IPS DF 6.9 (cell line): ENCODE results near the gene TNRC18.

Source experiments
- DNase-seq: peaks from one replicate; pipeline ENCODE4 v3.0.0-alpha.2; 2013; ENCODE audit warnings: low read depth, low spot score
- H3K27ac ChIP-seq: one replicate; pipeline ENCODE4 v1.5.1; 2013; ENCODE audit warnings: low read length, control low read depth
- H3K27me3 ChIP-seq: 2 replicates; pipeline ENCODE4 v1.6.1; 2013; ENCODE audit warnings: mild to moderate bottlenecking, low read length; ENCODE audit not compliant: control insufficient read depth, insufficient read depth
- H3K36me3 ChIP-seq: 2 replicates; pipeline ENCODE4 v1.6.1; 2013; ENCODE audit warnings: low read length; ENCODE audit not compliant: control insufficient read depth, insufficient read depth
- H3K4me1 ChIP-seq: 2 replicates; pipeline ENCODE4 v1.6.1; 2013; ENCODE audit warnings: low read length; ENCODE audit not compliant: control insufficient read depth, insufficient read depth
- H3K4me3 ChIP-seq: 2 replicates; pipeline ENCODE4 v1.5.1; 2013; ENCODE audit warnings: mild to moderate bottlenecking, low read length
- H3K9me3 ChIP-seq: 2 replicates; pipeline ENCODE4 v1.6.1; 2013; ENCODE audit warnings: low read length, inconsistent platforms; ENCODE audit not compliant: control insufficient read depth, insufficient read depth
- WGBS: extraction: QIAGEN DNeasy Blood & Tissue Kit; methylation state at CpG from one replicate; pipeline ENCODE4 v1.1.7; 2013; ENCODE audit warnings: mixed read lengths, missing lambda C conversion rate; ENCODE audit not compliant: insufficient read length, insufficient coverage; 5-methylcytosine and 5-hydroxymethylcytosine counted together

Gene TNRC18

DNA sequence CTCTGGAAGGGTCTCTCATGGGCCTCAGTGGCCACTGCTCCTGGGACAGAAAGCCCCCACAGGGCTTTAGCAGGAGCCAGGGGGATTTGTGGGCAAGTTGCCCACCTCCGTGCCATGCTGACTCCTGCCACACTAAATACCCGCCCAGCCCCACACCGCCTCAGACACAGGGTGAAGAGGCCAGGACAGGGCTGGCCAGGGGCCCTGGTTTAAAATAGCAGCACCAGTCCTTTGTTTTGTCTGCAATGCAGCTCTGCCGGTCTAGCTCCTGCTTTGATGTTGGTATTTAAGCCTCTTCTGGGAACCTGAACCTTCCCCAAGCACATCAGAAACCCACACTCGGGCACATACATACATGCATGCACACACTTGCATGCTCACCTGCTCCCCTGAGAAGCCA is 14.4 kb upstream of the TNRC18 start:
- WGBS: no CpG with 5 or more reads among the region's 5 CpGs
- H3K27me3 ChIP-seq: no peaks in the 10 kb centered on the region
- no peaks in the 10 kb centered on the region for H3K36me3 ChIP-seq
- DNase-seq: no peak
- H3K4me1 ChIP-seq: no peaks in the 10 kb centered on the region; the same call in 1 of the 2 replicates
- H3K27ac ChIP-seq: no peak overlapping the region
- no peaks in the 10 kb centered on the region for H3K9me3 ChIP-seq
- no peak overlapping the region for H3K4me3 ChIP-seq

DNA sequence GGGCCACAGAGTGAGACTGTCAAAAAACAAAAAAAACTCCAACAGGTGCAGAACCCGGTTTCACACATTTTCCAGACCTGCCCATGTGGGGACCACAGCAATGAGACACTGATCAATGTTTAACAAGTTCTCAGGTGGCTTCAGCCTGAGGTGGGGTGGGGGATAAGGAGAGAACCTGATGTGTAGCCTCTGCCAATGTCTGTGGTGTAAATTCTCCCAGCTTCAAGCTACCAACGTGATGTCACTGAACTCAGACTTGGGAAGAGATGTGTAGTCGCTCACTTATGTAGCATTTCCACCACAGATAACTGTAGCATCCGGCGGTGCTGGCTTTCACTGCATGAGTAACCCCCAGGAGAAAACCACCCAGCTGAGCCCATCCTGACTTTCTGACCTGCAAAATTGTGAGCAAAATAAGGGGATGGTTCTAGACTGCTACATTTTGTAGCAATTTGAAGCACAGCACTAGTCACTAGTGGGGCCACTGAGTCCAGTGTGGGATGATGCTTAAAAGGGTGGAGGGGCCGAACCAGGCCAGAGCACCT is 13.8 kb upstream of the TNRC18 start:
- Histone ChIP-seq H3K4me3 (no peak overlapping the region), H3K27ac (no peak overlapping the region), H3K4me1 (no peaks in the 10 kb centered on the region; the same call in 1 of the 2 replicates), H3K27me3 (no peaks in the 10 kb centered on the region), H3K9me3 (no peaks in the 10 kb centered on the region), H3K36me3 (no peaks in the 10 kb centered on the region)
- DNase-seq: no peak
- WGBS: no CpG with 5 or more reads among the region's 6 CpGs

- H3K27ac ChIP-seq: no peak overlapping the region
- H3K36me3 ChIP-seq: no peaks in the 10 kb centered on the region
- H3K4me1 ChIP-seq: no peaks in the 10 kb centered on the region; the same call in 1 of the 2 replicates
- no peak for DNase-seq
- H3K27me3 ChIP-seq: no peaks in the 10 kb centered on the region
- WGBS: no CpG with 5 or more reads among the region's 5 CpGs
- no peak overlapping the region for H3K4me3 ChIP-seq
- H3K9me3 ChIP-seq: no peaks in the 10 kb centered on the region
These were observed 12.5 kb upstream of the TNRC18 start for GRCh38 chr7:5436003-5436678.

DNA sequence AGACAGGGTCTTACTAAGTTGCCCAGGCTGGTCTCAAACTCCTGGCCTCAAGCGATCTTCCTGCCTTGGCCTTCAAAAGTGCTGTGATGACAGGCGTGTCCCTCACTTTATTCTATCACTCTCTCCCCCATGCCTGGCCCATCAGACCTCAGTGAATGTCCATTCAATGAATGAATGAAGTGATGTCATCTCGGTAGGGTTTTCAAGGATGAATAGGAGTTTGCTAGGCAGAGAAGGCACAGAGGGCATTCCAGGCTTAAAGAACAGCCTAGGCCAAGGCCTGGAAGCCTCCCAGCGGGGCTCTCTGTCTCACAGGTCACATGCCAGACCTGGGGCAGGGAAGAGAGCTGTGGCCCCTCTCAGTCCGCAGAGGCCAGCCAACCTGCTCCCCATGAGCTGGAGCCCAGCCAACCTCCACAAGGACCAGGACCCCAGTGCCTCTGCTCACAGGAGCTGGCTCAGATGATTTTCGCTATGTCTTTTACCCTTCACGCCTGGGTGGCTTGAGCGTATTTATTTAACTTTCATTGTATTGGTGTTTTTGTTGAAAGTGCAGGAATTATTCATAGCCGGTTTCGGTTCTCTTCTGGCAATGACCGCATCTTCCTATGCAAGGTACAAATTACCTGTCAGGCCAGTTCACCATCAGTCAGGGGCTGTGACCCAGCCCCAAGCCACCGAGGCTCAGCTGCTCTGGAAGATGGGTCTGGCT is 11.8 kb upstream of the TNRC18 start:
- Histone ChIP-seq H3K4me1 (no peaks in the 10 kb centered on the region; the same call in 1 of the 2 replicates), H3K27ac (no peak overlapping the region), H3K36me3 (no peaks in the 10 kb centered on the region), H3K4me3 (no peak overlapping the region), H3K9me3 (no peaks in the 10 kb centered on the region), H3K27me3 (peaks cover 5% of the 10 kb centered on the region; the same call in 1 of the 2 replicates)
- DNase-seq: no peak
- no CpG with 5 or more reads among the region's 12 CpGs for WGBS

- Histone ChIP-seq H3K4me3 (no peak overlapping the region), H3K36me3 (no peaks in the 10 kb centered on the region), H3K27me3 (peaks cover 24% of the 10 kb centered on the region), H3K27ac (no peak overlapping the region), H3K4me1 (peaks cover 7% of the 10 kb centered on the region), H3K9me3 (no peaks in the 10 kb centered on the region)
- no CpG with 5 or more reads among the region's 3 CpGs for WGBS
- DNase-seq: no peak
These were observed 9.5 kb upstream of the TNRC18 start for GRCh38 chr7:5433181-5433580.

GRCh38 chr7:5432691-5433090 is 9.1 kb upstream of the TNRC18 start:
- no CpG with 5 or more reads among the region's 3 CpGs for WGBS
- no peak overlapping the region for H3K27ac ChIP-seq
- no peaks in the 10 kb centered on the region for H3K9me3 ChIP-seq
- H3K4me1 ChIP-seq: peaks cover 7% of the 10 kb centered on the region
- peaks cover 25% of the 10 kb centered on the region for H3K27me3 ChIP-seq
- no peak overlapping the region for H3K4me3 ChIP-seq
- no peak for DNase-seq
- H3K36me3 ChIP-seq: no peaks in the 10 kb centered on the region

GRCh38 chr7:5431560-5432015 is 8.0 kb upstream of the TNRC18 start:
- peaks cover 25% of the 10 kb centered on the region for H3K27me3 ChIP-seq
- H3K36me3 ChIP-seq: no peaks in the 10 kb centered on the region
- DNase-seq: no peak
- no peak overlapping the region for H3K4me3 ChIP-seq
- no CpG with 5 or more reads among the region's 4 CpGs for WGBS
- peaks cover 7% of the 10 kb centered on the region for H3K4me1 ChIP-seq
- H3K27ac ChIP-seq: no peak overlapping the region
- no peaks in the 10 kb centered on the region for H3K9me3 ChIP-seq

- H3K27ac ChIP-seq: no peak overlapping the region
- no peaks in the 10 kb centered on the region for H3K9me3 ChIP-seq
- WGBS: no CpG with 5 or more reads among the region's 5 CpGs
- H3K36me3 ChIP-seq: no peaks in the 10 kb centered on the region
- H3K4me1 ChIP-seq: peaks cover 7% of the 10 kb centered on the region
- H3K27me3 ChIP-seq: peaks cover 25% of the 10 kb centered on the region
- no peak overlapping the region for H3K4me3 ChIP-seq
- no peak for DNase-seq
These were observed 6.9 kb upstream of the TNRC18 start for GRCh38 chr7:5430612-5430947.

DNA sequence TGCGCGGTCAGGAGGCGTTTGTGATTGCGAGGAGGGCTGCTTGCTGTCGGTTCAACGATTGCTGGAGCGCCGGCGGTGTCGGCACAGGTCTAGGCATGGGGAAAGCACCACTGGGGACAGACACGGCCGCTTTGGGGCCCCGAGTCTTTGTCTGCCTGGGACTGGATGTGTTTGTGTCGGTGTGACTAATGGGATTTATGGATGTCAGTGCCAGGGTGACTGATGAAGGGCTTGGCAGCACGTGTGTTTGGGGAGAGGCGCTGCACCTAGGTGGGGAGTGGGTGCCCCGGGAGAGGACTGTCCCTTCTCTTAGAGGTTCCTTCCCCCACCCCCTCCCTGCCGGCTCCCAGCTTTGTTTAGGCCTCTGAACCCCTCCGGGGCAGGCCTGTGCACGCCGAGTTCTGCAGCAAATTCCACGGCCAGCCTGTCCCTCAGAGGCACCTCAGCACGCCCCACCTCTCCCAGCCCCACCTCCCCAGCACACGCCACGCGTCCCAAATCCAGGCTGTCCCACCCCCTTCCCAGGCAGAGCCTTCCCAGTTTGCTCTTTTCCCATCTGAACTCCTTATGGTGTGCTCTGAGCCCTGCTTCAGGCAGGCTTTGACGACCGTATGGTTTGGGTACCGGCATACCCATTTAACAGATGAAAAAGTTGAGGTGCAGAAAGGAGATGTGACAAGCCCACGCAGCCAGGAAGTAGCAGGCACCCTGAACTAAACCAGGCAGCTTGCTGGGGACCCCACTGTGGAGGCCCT is 6.4 kb upstream of the TNRC18 start:
- Histone ChIP-seq H3K9me3 (no peaks in the 10 kb centered on the region), H3K27me3 (peaks cover 27% of the 10 kb centered on the region), H3K36me3 (no peaks in the 10 kb centered on the region), H3K4me1 (peaks cover 7% of the 10 kb centered on the region), H3K4me3 (peak overlapping the region; percentile 26; the same call in 1 of the 2 replicates), H3K27ac (no peak overlapping the region)
- no peak for DNase-seq
- no CpG with 5 or more reads among the region's 30 CpGs for WGBS

- no peaks in the 10 kb centered on the region for H3K36me3 ChIP-seq
- peaks cover 27% of the 10 kb centered on the region for H3K27me3 ChIP-seq
- H3K4me3 ChIP-seq: peak overlapping the region; percentile 26; the same call in 1 of the 2 replicates
- H3K9me3 ChIP-seq: no peaks in the 10 kb centered on the region
- DNase-seq: no peak
- H3K4me1 ChIP-seq: peaks cover 7% of the 10 kb centered on the region
- WGBS: no CpG with 5 or more reads among the region's 31 CpGs
- no peak overlapping the region for H3K27ac ChIP-seq
These were observed 5.7 kb upstream of the TNRC18 start for GRCh38 chr7:5429253-5429856.
